GM12878 (cell line): ENCODE measurements around the gene COL11A1.

Source experiments
- CTCF ChIP-seq, 3 experiments: IDR thresholded peaks in 2 of 3; conservative IDR thresholded peaks in 1 of 3; 2 replicates each; pipeline ENCODE4 v1.5.1; 2011; ENCODE audit warnings: low read depth in 3 of 3, low read length in 3 of 3, mild to moderate bottlenecking in 3 of 3, control low read depth in 2 of 3, moderate library complexity in 2 of 3, inconsistent platforms in 1 of 3, mixed read lengths in 1 of 3; ENCODE audit not compliant: control insufficient read depth in 2 of 3, insufficient read depth in 1 of 3; ENCODE audit errors: extremely low read depth in 1 of 3
- POLR2A ChIP-seq: IDR thresholded peaks from 2 replicates; pipeline ENCODE4 v1.6.1; 2011; ENCODE audit warnings: low read depth, mild to moderate bottlenecking, low read length

- TF ChIP-seq CTCF (IDR thresholded peaks at IDR 0.05 in 2 of 3, conservative IDR thresholded peaks at IDR 0.05 in 1 of 3; ENCODE audit: control insufficient read depth in 2 of 3, extremely low read depth in 1 of 3, insufficient read depth in 1 of 3, low read depth in 3 of 3, low read length in 3 of 3) (no peak), POLR2A (no peak)
These were observed 37.1 kb upstream of the COL11A1 start for GRCh38 chr1:103145449-103145848.
